Jurkat, Clone E6-1 (cell line): ENCODE data around the gene ARL5A. TPM values are rescaled to one million over a fixed set of nuclear protein-coding genes. Genes with fewer than 3 reads are reported as not detected.
"Not testable (repeated sequence)": the region's sequence is repeated elsewhere in the genome, so short reads cannot be mapped to it uniquely, and the experiment has no call there.

Experiments
- DNase-seq: peaks from one replicate; pipeline ENCODE4 v3.0.0-alpha.2; 2011; ENCODE audit warnings: low read depth, low spot score
- H3K4me3 ChIP-seq: 2 replicates; pipeline ENCODE4 v1.5.1; 2011; ENCODE audit warnings: mild to moderate bottlenecking, low read length, control low read depth, moderate library complexity
- polyA plus RNA-seq: library from polyadenylated mRNA; unstranded; fragments of >200 nt; gene quantifications from one replicate; pipeline ENCODE4 v1.2.1, GENCODE V29; 2012; ENCODE audit warnings: missing spikeins; ENCODE audit not compliant: insufficient read length, insufficient read depth

ARL5A gene, protein sequence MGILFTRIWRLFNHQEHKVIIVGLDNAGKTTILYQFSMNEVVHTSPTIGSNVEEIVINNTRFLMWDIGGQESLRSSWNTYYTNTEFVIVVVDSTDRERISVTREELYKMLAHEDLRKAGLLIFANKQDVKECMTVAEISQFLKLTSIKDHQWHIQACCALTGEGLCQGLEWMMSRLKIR
- 33.0 TPM for polyA plus RNA-seq

DNA sequence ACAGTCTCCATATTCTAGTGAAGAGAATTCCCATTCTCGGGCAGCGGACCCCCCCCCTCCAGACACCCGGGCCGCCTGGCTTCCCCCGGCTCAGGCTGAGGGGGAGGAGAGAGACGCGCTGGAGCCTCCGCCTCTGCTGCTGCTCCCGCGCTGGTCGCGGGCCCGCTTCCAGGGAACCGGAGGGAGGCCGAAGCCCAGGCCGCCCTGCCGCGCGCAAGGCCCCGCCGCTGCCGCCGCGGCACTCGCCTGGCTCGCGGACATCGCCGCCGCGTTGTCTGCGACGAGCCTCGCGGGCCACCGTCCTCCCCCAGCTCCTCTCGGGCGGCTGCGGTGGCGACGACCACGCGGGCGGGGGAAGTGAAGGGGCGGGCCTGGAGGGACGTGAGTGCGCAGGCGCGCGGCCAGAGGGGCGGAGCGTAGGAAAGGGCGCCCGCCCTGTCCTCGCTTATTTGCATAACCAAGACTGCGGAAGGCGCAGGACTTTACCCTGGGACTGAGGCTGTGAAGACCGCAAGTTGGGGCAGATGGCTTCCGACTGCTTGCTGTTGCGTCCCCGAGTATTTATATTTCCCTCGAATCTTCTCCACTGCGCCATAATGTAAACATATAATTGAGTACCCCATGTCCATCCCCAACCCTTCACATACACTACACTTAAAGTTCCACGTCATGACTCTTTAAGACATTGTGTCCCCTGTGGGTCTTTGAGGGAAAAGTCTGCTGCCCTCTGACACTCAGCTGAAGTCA is at the start of gene ARL5A:
ARL5A (minus strand) TSS at position 279 of the 747 bp plus-strand sequence; CDS start at position 34, 245 bp downstream.
- peak; percentile 93 for DNase-seq
- H3K4me3 ChIP-seq = peak within 1 kb of the TSS; percentile 93

DNA sequence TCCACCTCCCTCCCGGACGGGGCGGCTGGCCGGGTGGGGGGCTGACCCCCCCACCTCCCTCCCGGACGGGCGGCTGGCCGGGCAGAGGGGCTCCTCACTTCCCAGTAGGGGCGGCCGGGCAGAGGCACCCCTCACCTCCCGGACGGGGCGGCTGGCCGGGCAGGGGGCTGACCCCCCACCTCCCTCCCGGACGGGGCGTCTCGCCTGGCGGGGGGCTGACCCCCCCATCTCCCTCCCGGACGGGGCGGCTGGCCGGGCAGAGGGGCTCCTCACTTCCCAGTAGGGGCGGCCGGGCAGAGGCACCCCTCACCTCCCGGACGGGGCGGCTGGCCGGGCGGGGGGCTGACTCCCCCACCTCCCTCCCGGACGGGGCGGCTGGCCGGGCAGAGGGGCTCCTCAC is 47.4 kb upstream of the ARL5A start:
- DNase-seq = not testable (repeated sequence)

DNA sequence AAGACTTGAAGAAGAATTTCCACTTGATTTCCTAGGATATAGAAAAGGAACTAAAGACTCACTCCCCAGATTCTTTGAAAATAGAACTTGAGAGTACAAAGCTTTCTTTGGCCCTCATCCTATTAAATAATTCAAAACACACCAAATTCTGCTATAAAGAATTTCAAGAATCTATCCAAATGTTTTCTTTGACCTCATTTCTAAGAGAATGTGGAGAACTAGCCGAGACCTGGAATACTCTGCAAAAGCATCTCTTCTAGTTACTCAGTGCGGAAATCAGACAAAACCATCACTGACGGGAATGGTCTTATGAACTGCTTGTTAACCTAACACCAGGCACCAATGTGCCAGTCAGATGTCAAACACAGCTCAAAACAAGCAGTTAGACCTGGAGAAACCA is 44.2 kb upstream of the ARL5A start:
- DNase-seq = no peak
- H3K4me3 ChIP-seq = no peak overlapping the region

More for the DNA sequence above, 47.4 kb upstream of the ARL5A start:
- H3K4me3 ChIP-seq = not testable (repeated sequence)

DNA sequence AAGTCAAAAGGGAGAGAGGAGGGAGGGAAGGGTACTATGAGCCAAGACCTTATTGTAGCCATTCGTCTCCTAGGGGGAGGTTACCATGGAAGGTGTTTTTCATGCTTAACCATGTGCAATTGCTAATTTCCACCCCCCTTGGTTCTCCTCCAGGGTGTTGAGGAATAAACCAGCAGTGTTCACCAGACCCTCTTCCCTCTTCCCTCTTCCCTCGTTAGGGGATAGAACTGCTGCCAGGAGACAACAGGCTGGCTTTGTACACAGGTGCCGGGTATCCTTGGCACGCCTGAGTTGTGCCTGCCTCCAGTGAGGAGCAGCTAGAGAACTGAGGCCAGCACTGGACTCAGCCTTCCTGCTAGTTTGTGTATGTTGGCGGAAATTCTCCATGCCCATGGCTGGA is 41.1 kb upstream of the ARL5A start:
- no peak for DNase-seq
- no peak overlapping the region for H3K4me3 ChIP-seq

DNA sequence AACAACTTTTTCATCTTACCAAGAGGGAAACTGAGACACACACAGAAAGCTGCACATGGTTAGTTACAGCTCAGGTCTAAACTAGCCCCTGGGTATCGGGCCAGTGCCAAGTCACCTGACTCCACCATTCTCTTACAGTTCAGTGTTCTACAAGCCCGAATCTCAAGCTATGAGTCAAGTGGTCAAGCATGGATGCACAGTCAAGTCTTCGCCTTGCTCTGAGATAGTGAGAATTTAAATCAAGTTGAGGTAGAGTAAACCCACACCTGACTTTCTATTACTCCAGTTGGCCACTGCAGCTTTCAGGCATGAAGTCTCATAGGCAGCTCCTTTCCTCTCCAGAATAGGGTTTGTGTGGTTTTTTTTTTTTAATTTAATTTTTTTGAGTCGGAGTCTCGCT is 34.5 kb upstream of the ARL5A start:
- no peak for DNase-seq
- H3K4me3 ChIP-seq = no peak overlapping the region

DNA sequence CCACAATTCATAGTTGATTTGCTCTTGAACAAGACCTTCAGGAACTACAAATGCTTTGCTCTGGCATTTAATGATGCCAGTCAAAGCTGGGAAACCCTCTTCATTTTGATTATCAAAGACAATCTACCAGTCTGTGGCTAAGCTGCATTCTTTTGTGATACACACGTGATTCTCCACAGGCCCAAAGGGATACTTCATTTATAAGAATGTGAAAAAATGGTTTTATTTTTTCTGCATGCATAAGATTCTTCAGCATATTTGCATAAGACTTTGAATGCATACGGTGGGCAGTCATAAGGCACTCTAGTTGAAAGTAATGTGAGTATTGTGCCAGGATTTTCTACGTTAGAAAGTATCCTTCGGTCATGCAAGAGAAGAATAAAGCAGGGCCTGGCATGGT is 33.0 kb upstream of the ARL5A start:
- H3K4me3 ChIP-seq = no peak overlapping the region
- no peak for DNase-seq

DNA sequence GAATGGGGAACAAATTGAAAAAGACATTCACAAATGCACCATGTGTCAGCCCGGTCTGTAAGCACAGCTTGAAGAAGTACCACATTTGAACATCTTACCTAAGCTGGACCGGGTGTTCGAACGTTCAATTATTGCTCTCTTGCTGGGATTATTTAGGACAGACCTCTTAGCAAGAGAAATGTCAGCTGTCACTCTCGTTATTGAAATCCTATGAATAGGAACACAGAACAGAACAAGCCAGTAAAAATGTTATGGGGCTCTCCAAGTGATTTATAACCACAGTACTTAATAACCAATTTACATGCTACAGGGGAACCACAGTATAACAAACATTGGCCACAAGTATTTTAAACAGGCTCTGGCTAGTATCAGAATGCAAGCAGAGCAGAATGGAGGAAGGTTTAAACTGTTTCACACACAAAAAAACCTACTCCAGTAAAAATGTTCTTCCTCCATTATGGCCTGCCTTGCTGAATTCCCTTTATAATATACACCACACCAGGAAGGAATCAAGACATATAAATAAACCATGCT is 32.5 kb upstream of the ARL5A start:
- H3K4me3 ChIP-seq = no peak overlapping the region
- DNase-seq = no peak

DNA sequence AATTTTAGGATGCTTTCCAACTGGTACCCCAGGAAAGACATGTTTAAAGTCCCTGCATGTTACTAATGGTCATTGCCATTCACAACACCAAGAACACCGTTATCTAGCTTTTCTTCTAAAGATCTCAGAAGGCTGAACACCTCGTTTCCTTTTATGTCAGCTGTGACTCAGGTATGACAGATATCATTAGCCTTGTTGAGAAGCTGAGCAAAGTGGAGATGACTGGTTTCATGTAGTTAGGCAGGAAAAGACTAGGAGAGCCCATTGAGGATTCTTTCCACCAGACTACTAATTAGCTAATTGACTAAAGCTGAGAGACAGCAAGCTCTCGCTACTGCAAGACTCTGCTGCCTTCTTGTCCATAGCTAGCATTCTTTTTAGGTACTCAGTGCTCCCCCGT is 32.0 kb upstream of the ARL5A start:
- no peak overlapping the region for H3K4me3 ChIP-seq
- no peak for DNase-seq

DNA sequence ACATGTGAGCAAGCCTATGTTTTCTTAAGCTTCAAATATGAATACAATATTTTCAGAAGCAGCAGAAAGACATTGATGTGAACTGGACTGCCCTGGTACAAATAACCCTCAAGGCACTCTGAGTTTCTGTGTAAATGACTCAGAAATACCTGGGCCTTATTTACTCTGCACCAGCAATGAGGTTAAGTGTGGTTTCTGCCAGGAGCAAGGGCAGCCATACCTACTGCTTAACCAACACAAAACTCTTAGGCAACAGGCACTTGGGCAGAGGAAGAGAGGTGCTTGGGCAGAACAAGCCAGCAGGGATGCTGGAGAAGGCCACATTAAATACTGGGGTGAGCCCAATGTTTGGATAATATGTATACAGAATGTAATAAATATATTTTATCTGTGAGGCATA is 29.4 kb upstream of the ARL5A start:
- DNase-seq = no peak
- H3K4me3 ChIP-seq = no peak overlapping the region

DNA sequence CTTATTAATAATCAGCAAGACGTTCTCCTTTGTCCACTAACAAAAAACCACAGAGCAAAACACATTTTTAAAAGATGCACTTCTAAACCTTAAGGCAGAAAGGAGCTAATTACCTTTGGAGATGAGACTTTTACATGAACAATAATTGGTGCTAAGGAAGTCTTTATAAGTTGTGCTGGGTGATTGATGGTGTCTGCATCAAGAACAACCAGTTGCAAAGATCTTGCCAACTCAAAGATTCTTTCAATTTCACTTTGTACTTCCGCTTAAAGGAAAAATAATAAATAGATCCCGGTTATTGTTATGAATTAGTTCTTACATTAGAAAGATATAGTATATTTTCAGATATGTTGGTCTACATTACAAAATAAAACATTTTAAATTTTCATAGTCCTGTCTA is 26.9 kb upstream of the ARL5A start:
- no peak overlapping the region for H3K4me3 ChIP-seq
- DNase-seq = no peak

DNA sequence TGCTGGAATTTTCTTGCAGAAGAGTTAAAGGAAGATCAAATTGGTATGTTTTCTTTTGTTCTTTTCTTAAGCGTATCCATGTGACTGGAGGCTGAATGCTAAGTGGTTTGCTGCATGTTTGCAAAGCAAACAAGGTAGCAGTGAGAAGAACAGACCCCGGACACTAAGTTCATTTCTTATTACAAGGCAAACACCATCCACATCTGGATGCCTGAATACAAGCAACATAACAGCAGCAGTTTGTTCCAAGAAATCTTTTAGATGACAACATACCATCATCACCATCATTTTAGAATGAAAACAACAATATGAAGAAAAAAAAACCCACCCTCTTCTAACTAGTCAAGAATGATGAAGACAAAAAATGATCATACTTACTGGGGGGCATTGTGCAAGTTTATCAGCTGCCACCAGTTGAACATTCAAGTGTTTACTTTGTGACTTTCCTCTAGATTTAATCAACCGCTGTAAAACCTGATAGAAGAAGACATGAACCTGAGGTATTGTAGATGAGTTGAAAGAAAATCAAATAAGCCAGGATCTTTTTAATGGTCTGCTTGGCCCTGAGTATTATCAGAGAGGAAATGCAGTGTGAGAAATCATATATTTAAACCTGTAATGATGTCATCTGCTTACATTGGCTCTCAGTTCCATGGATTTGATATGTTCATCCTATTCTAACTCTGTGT is 25.0 kb upstream of the ARL5A start:
- no peak overlapping the region for H3K4me3 ChIP-seq
- no peak for DNase-seq

DNA sequence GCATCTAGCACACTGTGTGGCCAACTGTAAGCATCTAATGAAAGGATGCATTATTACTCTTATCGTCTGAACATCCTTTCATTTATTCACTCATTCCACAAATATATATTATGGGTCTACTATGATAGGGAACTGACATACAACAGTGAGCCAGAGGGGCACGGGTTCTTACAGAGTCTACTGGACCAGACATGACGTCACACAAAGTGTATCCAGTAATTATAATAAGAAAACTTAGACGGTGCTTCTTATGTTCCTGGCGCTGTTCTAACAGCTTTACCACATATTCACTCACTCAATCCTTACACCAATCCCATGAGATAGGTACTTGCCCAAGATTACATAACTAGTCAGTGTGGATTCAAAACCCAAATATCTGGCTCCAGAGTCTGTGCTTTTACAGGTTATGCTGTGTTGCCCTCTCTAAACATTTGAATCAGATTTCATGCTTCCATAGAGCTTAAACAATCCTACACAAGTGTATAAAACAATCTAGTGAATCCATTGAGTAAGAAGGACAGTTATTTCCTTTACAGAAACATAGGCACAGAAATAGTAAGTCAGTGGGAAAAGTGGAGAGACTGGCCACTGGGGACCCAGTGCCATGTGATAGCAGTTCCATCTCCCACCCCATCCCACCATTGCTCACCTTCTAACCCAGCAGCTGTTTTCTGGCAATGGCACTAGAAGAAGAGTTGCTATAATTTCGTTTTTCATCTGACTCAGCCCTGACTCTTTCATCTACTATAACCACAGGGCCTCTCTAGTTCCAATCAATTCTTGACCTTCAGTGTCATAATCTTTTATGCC is 24.2 kb upstream of the ARL5A start:
- H3K4me3 ChIP-seq = no peak overlapping the region
- no peak for DNase-seq

DNA sequence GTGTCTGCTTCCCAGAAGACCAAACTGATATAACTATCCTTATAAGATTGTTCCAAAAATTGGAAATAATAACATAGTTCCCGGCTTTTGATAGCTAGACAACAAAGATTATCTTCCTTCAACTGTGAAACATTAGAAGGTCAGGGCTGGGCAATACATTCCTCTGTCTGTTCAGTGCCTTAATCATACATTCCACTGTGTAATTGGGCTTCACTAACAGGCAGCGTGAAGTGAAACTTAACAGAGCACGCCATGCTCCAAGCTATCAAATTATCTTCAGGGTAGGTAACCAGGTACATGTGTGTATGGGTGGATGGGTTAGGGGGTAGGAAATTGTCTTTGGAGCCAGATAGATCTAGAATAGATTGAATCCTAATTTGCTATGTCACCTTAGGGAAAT is 23.5 kb upstream of the ARL5A start:
- no peak overlapping the region for H3K4me3 ChIP-seq
- DNase-seq = no peak

DNA sequence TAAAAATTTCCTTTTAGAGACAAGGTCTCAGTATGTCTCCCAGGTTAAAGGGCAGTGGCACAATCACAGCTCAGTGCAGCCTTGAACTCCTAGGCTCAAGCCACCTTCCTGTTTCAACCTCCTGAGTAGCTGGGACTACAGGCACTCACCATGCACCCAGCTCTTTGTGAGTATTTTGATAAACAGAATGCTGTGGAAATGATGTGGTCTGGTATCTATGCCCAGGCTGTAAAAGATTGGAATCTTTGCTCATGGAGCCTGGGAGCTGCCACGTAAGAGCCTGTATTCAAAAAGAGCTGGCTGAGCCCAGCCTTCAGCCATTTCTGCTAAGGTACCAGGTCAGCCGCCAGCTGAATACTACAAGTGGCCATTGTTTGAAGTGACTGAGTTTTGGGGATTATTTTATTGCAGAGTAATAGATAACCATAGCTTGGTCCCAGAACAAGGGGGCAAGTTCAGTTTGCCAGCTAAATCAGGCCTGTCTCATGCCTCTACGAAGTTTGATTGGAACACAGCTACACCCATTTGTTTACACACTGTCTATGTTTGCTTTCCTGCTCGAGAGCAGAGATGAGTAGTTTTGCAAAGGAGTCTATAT is 21.3 kb upstream of the ARL5A start:
- DNase-seq = no peak
- H3K4me3 ChIP-seq = no peak overlapping the region

DNA sequence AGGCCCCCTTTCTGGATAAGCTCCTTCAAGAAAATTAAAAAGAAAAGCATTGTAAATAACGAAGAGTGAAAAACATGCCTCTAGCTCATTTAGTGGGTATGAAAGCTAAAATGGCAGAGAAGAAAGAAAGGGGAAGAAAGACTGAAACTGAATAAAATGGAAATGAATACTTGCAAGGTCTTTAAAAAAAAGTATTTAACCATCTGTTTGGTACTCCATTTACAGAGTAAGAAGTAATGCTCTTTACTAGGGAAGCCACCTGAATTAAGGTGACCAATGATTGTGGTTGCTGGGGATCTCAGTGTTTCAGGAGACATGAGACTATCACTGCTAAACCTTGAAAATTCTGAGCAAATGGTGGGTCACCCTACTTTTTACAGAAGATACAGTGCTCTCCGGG is 17.7 kb upstream of the ARL5A start:
- H3K4me3 ChIP-seq = no peak overlapping the region
- no peak for DNase-seq

DNA sequence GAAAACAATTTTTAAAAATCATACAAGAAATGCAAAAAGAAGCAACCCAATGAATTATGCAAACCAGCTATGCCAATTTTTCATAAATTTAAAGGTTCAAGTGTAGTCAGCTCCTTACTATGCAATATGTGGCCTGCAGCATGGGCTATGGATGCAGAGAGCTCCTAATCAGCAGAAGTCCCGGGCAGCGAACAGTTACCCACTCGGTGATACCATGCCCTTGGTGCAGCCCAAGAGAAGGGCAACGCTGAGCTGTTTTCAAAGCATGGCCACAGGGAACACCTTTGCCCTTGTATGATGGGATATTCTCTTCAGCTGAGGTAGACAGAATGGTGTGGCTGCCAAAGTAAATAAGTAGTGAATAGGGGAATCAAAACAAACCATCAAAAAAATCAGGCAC is 17.3 kb upstream of the ARL5A start:
- DNase-seq = no peak
- H3K4me3 ChIP-seq = no peak overlapping the region

DNA sequence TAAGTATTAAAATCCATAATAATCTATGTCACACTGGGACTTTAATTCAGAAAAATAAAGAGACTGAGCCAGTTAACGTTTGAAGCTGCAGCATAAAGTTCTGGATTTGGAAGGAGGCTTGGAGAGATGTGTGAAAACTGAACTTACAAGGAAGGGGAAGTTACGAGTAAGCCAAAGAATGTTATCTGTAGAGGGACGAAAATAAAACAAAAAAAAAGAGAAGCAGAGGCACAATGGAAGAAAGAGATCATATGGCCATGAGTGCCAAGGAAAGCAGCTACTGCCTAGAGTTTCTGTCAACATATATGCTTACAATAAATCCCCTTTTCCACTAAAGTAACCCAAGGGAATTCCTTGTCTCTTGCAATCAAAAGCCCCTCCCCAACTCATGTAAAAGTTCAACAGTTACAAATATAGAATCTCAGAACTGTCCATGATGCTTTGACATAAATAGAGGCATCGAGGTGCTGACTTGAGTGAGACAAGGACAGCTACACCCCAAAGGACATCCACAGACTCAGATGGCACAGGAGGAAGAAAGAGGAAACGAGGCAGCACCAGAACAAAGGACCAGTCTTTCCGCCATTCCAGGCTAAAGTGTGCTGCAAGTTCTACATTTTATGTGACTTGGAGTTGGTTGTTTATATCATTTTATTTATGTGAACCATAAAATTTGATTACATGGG is 16.1 kb upstream of the ARL5A start:
- no peak for DNase-seq

DNA sequence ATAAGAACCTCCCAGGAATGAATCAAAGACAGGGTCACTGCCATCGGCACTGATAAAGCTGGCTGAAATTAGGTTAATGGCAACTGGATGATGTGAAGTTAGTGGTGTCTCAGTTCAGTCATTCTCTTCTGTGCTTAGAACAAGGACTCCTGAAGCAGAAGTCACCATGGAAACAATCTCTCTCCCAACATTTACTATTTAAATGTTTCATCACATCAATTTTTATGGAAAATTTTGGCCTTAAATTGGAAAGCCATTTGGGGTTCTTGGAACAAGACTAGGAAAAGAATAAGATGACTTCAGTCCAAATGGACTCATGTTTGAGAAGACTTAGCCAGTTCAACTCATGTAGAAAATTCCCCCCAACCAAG is 15.5 kb upstream of the ARL5A start:
- no peak for DNase-seq

More for the DNA sequence above, 16.1 kb upstream of the ARL5A start:
- no peak overlapping the region for H3K4me3 ChIP-seq

More for the DNA sequence above, 15.5 kb upstream of the ARL5A start:
- H3K4me3 ChIP-seq = no peak overlapping the region
